ENCODE results near the gene FAM151A.
"Not testable (repeated sequence)": the region's sequence is repeated elsewhere in the genome, so short reads cannot be mapped to it uniquely, and the experiment has no call there.

FAM151A gene

GRCh38 chr1:54636461-54637446 is 13.4 kb upstream of the FAM151A start:
- not testable (repeated sequence) for DNase-seq (ENCODE audit: low spot score)

- DNase-seq (ENCODE audit: low spot score) = not testable (repeated sequence)
Observed at GRCh38 chr1:54635804-54636203, 12.5 kb upstream of the FAM151A start.

GRCh38 chr1:54627196-54627595 is 3.9 kb upstream of the FAM151A start:
- no peak for DNase-seq (ENCODE audit: low spot score)

- DNase-seq (ENCODE audit: low spot score) = no peak
Observed at GRCh38 chr1:54624466-54625464, 1.4 kb upstream of the FAM151A start.

GRCh38 chr1:54619749-54620148 is 3.6 kb downstream of the FAM151A start:
- no peak for DNase-seq (ENCODE audit: low spot score)

GRCh38 chr1:54615531-54616279 is 7.6 kb downstream of the FAM151A start:
- no peak for DNase-seq (ENCODE audit: low spot score)

GRCh38 chr1:54614563-54614962 is 8.8 kb downstream of the FAM151A start:
- DNase-seq (ENCODE audit: low spot score) = no peak

- no peak for DNase-seq (ENCODE audit: low spot score)
Observed at GRCh38 chr1:54614024-54614423, 9.3 kb downstream of the FAM151A start.

- no peak for DNase-seq (ENCODE audit: low spot score)
Observed at GRCh38 chr1:54611621-54612020, 11.7 kb downstream of the FAM151A start.

GRCh38 chr1:54610601-54611580 is 12.4 kb downstream of the FAM151A start:
- no peak for DNase-seq (ENCODE audit: low spot score)

GRCh38 chr1:54610048-54610447 is 13.3 kb downstream of the FAM151A start:
- DNase-seq (ENCODE audit: low spot score) = no peak

- no peak for DNase-seq (ENCODE audit: low spot score)
Observed at GRCh38 chr1:54609301-54609921, 13.9 kb downstream of the FAM151A start.

- DNase-seq (ENCODE audit: low spot score) = no peak
Observed at GRCh38 chr1:54608566-54609230, 14.6 kb downstream of the FAM151A start.

- DNase-seq (ENCODE audit: low spot score) = no peak
Observed at GRCh38 chr1:54607821-54608565, 15.3 kb downstream of the FAM151A start.

GRCh38 chr1:54606990-54607325 is 16.4 kb downstream of the FAM151A start:
- no peak for DNase-seq (ENCODE audit: low spot score)

- DNase-seq (ENCODE audit: low spot score) = no peak
Observed at GRCh38 chr1:54606096-54606989, 17.0 kb downstream of the FAM151A start.

- no peak for DNase-seq (ENCODE audit: low spot score)
Observed at GRCh38 chr1:54604572-54605370, 18.6 kb downstream of the FAM151A start.
